ENCODE measurements around the gene PLD4.

Gene PLD4

DNA sequence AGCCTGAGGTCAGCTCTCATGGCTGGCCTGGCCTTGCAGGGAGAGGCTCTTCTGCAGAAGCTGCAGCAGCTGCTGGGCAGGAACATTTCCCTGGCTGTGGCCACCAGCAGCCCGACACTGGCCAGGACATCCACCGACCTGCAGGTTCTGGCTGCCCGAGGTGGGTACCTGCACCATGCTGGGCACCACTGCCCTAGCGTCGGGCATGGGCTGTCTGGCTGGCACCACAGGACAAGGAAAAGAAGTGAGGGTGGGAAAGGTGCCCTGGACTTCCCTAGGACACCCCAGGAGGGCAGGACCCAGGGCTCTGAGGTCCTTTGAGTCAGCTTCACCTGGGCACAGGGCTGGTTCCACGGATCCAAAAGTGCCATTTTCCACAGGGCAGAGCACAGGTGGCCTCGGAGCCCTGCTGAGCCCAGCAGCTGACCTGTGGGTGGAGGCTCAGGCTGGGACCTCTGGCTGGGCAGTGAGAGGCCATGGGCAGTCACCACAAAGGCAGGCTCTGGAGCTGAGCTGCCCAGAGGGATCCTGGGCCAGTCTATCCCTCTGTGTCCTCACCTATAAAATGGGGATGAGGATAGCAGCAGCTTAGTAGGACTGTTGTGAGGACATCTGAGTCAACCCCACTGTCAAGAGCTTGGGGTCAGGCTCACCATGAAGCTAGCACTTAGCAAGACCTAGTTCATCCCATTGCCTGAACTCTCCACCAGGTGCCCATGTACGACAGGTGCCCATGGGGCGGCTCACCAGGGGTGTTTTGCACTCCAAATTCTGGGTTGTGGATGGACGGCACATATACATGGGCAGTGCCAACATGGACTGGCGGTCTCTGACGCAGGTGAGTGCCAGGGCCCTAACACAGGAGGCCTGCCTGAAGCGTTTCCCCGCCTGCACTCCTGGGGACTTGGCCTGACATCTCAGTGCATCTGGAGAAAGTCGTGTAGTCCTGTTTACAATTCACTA, 4.9 kb downstream of the PLD4 start:
- no peak for DNase-seq

- no peak for DNase-seq
Observed at GRCh38 chr14:104930526-104931303, 6.0 kb downstream of the PLD4 start.

GRCh38 chr14:104931304-104931770, 6.7 kb downstream of the PLD4 start:
- no peak for DNase-seq

GRCh38 chr14:104931771-104932675, 7.3 kb downstream of the PLD4 start:
- DNase-seq, result no peak

- peak; percentile 62 to 93 for DNase-seq
Observed at GRCh38 chr14:104932676-104933631, 8.3 kb downstream of the PLD4 start.

- no peak for DNase-seq
Observed at GRCh38 chr14:104933746-104934733, 9.4 kb downstream of the PLD4 start.

DNA sequence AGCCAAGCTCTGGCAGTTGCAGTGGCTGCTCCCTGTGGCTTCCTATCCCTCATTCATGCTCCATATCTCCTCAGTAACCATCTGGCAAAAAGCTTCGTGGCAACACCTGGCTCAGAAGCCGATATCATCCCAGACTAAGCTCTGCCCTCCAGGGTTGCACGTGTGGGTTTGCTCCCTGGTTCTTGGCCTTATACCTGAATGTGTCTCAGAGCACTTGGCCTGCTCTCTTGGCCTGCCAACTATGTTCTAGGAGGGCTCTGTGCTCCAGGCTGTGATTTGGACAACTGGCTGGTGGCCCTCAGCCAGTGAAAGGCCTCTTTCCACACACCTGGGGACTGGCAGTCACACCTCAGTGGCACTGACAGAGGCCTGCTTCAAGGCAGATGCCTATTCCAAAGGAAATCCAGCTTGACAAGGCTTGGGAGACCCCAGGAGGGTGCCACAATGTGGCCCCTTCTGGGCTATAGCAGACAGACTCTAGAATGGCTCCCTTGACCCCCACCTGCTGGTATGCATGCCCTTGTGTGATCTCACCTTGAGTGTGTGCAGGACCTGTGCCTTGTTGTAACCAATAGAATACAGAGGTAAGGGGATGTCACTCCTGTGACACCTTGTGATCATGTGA, 10.5 kb downstream of the PLD4 start:
- no peak for DNase-seq

DNA sequence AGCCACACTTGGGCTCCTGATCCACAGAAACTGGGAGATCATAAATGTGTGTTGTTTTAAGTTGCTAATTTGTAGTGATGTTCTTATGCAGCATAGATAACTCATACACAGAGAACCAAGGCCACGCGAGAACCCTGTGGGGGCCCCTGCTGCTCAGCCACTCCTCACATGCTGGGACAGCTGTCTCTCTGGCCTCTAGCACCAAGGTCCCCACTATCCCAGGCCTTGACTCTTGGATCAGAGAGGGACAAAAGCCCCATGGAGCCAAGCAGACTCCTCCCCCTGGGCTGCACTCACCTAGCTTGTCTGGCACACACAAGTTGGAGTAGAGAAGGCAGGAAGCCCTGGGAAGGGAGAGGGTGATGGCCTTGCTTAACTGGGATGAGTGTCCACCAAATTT, 11.3 kb downstream of the PLD4 start:
- DNase-seq, result no peak

- DNase-seq, result no peak
Observed at GRCh38 chr14:104936361-104937155, 11.9 kb downstream of the PLD4 start.

DNA sequence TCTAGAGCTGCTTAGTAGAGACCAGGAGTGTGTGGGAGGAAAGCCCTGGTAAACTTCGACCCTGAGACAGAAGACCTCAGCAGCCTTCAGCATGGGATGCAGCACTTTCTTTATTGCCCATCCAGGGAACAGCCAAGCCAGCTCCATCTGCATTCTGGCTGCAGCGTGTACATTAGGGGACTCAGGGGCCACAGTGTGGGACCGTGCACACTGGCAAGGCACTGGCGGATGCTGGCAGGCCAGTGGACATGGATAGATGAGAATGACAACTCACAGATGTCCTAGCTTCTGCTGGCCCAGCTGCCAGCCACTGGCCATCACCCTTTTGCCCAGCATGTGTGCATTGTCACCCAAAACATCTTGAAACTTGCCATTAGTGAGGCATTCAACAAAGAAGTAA, 12.5 kb downstream of the PLD4 start:
- DNase-seq, result no peak

GRCh38 chr14:104937694-104938365, 13.2 kb downstream of the PLD4 start:
- no peak for DNase-seq

- no peak for DNase-seq
Observed at GRCh38 chr14:104938436-104938835, 13.8 kb downstream of the PLD4 start.

- no peak for DNase-seq
Observed at GRCh38 chr14:104938960-104939359, 14.3 kb downstream of the PLD4 start.

GRCh38 chr14:104939666-104940410, 15.2 kb downstream of the PLD4 start:
- peak in 1 of 2 donors; percentile 11 for DNase-seq

DNA sequence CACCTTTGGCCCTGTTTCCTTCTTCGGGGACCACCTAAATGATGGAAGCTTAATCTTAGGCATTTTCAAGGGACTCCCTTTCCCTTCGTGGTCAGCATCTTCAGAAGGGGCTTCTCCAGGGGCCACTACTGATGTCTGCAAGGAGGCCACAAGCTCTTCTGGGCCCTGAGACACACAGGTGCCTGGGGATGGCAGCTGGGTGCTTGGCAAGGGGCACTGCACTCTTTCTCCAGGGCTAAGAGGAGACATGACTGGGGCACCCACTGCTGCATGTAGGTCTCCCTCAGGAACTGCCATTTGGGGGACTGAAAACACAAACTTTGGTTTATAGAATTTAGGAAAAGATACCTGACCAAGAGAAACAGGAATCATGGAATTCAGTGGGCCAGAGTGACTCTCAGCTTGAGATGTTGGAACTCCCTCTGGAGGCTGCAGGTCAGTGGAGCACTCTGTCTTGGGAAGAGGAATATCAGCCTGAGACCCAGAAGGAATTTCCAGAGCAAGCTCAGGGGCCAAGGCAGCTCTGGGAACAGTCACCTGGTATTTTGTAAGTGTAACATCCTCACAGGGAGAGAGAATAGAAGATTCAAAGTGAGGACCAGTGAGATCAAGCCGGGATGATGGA, 16.0 kb downstream of the PLD4 start:
- no peak for DNase-seq

DNA sequence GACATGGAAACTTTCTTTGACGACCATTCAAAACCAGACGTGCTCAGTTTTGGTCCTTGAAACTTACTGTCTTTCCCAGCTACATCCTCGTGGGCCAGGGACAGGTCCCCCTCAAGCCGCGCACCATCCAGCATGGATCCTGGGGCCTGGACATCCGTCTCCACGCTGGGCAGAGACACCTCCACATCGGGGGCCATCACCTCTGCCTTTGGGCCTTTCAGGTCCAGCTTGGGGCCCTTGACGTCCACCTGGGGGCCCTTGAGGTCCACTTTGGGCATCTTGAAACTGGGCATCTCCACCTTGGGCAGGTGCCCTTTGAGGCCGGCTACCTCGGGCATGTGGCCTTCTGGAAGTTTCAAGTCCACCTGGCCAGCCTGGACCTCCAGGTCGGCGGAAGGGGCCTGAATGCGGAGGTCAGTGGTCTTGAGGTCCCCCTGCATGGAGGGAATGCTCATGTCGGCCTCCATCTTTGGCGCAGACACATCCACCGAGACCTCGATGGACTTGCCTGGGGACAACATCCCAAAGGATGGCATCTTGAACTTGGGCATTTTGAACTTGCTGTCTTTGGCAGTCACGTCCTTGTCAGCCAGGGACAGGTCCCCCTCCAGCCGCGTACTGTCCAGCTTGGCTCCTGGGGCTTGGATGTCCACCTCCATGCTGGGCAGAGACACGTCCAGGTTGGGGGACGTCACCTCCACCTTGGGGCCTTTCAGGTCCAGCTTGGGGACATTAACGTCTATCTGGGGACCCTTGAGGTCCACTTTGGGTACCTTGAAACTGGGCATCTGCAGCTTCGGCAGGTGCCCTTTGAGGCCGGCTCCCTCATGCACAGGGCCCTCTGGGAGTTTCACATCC, 17.1 kb downstream of the PLD4 start:
- no peak for DNase-seq

Data from inflammatory macrophage treated with lipopolysaccharide for 1 hour (primary cell).